GM21786 (cell line): Measurements from ENCODE around the gene EFR3B.
"Not testable (repeated sequence)": the region's sequence is repeated elsewhere in the genome, so short reads cannot be mapped to it uniquely, and the experiment has no call there.

Experiments
- ATAC-seq: cut with Tn5 transposase; IDR thresholded peaks from one replicate; pipeline ENCODE4 v1.9.1; 2021; ENCODE audit not compliant: unreplicated experiment

EFR3B gene

GRCh38 chr2:25072606-25073005, 30.7 kb downstream of the EFR3B start:
- ATAC-seq, result no peak

- ATAC-seq, result no peak
These were observed 31.1 kb downstream of the EFR3B start for GRCh38 chr2:25073025-25073424.

- ATAC-seq, result no peak
These were observed 32.0 kb downstream of the EFR3B start for GRCh38 chr2:25073914-25074313.

GRCh38 chr2:25074826-25075225, 33.0 kb downstream of the EFR3B start:
- ATAC-seq, result no peak

GRCh38 chr2:25076749-25077148, 34.9 kb downstream of the EFR3B start:
- no peak for ATAC-seq

- ATAC-seq, result no peak
These were observed 35.9 kb downstream of the EFR3B start for GRCh38 chr2:25077789-25078169.

- no peak for ATAC-seq
These were observed 36.5 kb downstream of the EFR3B start for GRCh38 chr2:25078170-25079049.

- no peak for ATAC-seq
These were observed 37.3 kb downstream of the EFR3B start for GRCh38 chr2:25079050-25079635.

GRCh38 chr2:25081237-25081790, 39.4 kb downstream of the EFR3B start:
- no peak for ATAC-seq

- no peak for ATAC-seq
These were observed 40.2 kb downstream of the EFR3B start for GRCh38 chr2:25082002-25082622.

GRCh38 chr2:25085761-25086560, 44.1 kb downstream of the EFR3B start:
- no peak for ATAC-seq

GRCh38 chr2:25088817-25089516, 47.1 kb downstream of the EFR3B start:
- no peak for ATAC-seq

- no peak for ATAC-seq
These were observed 47.9 kb downstream of the EFR3B start for GRCh38 chr2:25089605-25090315.

- ATAC-seq, result no peak
These were observed 48.9 kb downstream of the EFR3B start for GRCh38 chr2:25090801-25091200.

- ATAC-seq, result no peak
These were observed 49.4 kb downstream of the EFR3B start for GRCh38 chr2:25091265-25091664.

- ATAC-seq, result no peak
These were observed 56.2 kb downstream of the EFR3B start for GRCh38 chr2:25098056-25098455.

- no peak for ATAC-seq
These were observed 57.0 kb downstream of the EFR3B start for GRCh38 chr2:25098670-25099486.

GRCh38 chr2:25102352-25102751, 60.5 kb downstream of the EFR3B start:
- not testable (repeated sequence) for ATAC-seq
